ENCODE data around the gene ZP1. TPM values are rescaled to one million over a fixed set of nuclear protein-coding genes. Genes with fewer than 3 reads are reported as not detected.
"Not testable (repeated sequence)": the region's sequence is repeated elsewhere in the genome, so short reads cannot be mapped to it uniquely, and the experiment has no call there.

Gene ZP1, protein sequence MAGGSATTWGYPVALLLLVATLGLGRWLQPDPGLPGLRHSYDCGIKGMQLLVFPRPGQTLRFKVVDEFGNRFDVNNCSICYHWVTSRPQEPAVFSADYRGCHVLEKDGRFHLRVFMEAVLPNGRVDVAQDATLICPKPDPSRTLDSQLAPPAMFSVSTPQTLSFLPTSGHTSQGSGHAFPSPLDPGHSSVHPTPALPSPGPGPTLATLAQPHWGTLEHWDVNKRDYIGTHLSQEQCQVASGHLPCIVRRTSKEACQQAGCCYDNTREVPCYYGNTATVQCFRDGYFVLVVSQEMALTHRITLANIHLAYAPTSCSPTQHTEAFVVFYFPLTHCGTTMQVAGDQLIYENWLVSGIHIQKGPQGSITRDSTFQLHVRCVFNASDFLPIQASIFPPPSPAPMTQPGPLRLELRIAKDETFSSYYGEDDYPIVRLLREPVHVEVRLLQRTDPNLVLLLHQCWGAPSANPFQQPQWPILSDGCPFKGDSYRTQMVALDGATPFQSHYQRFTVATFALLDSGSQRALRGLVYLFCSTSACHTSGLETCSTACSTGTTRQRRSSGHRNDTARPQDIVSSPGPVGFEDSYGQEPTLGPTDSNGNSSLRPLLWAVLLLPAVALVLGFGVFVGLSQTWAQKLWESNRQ
- under 0.01 and 0.36 TPM in 2 replicates for total RNA-seq

- Histone ChIP-seq H3K4me2 (ENCODE audit: insufficient read depth, low read length) (no peak within 1 kb of the TSS), H3K9me3 (ENCODE audit: low read depth, low read length) (no peaks in the 10 kb centered on the region), H3K4me1 (ENCODE audit: insufficient read depth, low read length) (peaks cover 12% of the 10 kb centered on the region), H3K36me3 (ENCODE audit: insufficient read depth, low read length) (no peaks in the 10 kb centered on the region), H2AFZ (ENCODE audit: low read length) (no peak within 1 kb of the TSS), H3K27me3 (ENCODE audit: insufficient read depth, low read length) (peaks cover 9% of the 10 kb centered on the region), H3K4me3 (ENCODE audit: insufficient read depth, low read length) (no peak within 1 kb of the TSS), H3K79me2 (ENCODE audit: insufficient read depth, low read length) (no peaks in the 10 kb centered on the region), H3K27ac (ENCODE audit: low read depth, low read length) (no peak within 1 kb of the TSS), H4K20me1 (ENCODE audit: insufficient read depth, low read length) (no peaks in the 10 kb centered on the region)
- DNase-seq (ENCODE audit: insufficient read length, low spot score, missing footprints) = peak; percentile 38
- TF ChIP-seq, protein P1, sequence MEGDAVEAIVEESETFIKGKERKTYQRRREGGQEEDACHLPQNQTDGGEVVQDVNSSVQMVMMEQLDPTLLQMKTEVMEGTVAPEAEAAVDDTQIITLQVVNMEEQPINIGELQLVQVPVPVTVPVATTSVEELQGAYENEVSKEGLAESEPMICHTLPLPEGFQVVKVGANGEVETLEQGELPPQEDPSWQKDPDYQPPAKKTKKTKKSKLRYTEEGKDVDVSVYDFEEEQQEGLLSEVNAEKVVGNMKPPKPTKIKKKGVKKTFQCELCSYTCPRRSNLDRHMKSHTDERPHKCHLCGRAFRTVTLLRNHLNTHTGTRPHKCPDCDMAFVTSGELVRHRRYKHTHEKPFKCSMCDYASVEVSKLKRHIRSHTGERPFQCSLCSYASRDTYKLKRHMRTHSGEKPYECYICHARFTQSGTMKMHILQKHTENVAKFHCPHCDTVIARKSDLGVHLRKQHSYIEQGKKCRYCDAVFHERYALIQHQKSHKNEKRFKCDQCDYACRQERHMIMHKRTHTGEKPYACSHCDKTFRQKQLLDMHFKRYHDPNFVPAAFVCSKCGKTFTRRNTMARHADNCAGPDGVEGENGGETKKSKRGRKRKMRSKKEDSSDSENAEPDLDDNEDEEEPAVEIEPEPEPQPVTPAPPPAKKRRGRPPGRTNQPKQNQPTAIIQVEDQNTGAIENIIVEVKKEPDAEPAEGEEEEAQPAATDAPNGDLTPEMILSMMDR (IDR thresholded peaks at IDR 0.05; ENCODE audit: extremely low read depth, low read depth, low read length) = no peak
These were observed at the start of gene ZP1 for GRCh38 chr11:60866911-60867870. TSS of gene ZP1 (plus strand) at chr11:60867542. CDS start at chr11:60867562, 20 bp downstream.

GRCh38 chr11:60818057-60818456, 49.3 kb upstream of the ZP1 start:
- Histone ChIP-seq H3K79me2 (ENCODE audit: insufficient read depth, low read length) (no peaks in the 10 kb centered on the region), H4K20me1 (ENCODE audit: insufficient read depth, low read length) (no peaks in the 10 kb centered on the region), H3K27me3 (ENCODE audit: insufficient read depth, low read length) (no peaks in the 10 kb centered on the region), H3K9me3 (ENCODE audit: low read depth, low read length) (peaks cover 9% of the 10 kb centered on the region), H3K4me1 (ENCODE audit: insufficient read depth, low read length) (no peaks in the 10 kb centered on the region), H2AFZ (ENCODE audit: low read length) (no peak overlapping the region), H3K36me3 (ENCODE audit: insufficient read depth, low read length) (no peaks in the 10 kb centered on the region), H3K4me3 (ENCODE audit: insufficient read depth, low read length) (no peak overlapping the region), H3K27ac (ENCODE audit: low read depth, low read length) (no peak overlapping the region), H3K4me2 (ENCODE audit: insufficient read depth, low read length) (no peak overlapping the region)
- TF ChIP-seq, protein P1 (IDR thresholded peaks at IDR 0.05; ENCODE audit: extremely low read depth, low read depth, low read length) = no peak
- DNase-seq (ENCODE audit: insufficient read length, low spot score, missing footprints) = peak; percentile 53

- H3K4me1 ChIP-seq (ENCODE audit: insufficient read depth, low read length) = no peaks in the 10 kb centered on the region
- H3K36me3 ChIP-seq (ENCODE audit: insufficient read depth, low read length) = no peaks in the 10 kb centered on the region
- H2AFZ ChIP-seq (ENCODE audit: low read length) = no peak overlapping the region
- H3K27me3 ChIP-seq (ENCODE audit: insufficient read depth, low read length) = peaks cover 3% of the 10 kb centered on the region
- H4K20me1 ChIP-seq (ENCODE audit: insufficient read depth, low read length) = peaks cover 2% of the 10 kb centered on the region
- H3K79me2 ChIP-seq (ENCODE audit: insufficient read depth, low read length) = no peaks in the 10 kb centered on the region
- no peak overlapping the region for H3K4me3 ChIP-seq (ENCODE audit: insufficient read depth, low read length)
- peaks cover 3% of the 10 kb centered on the region for H3K9me3 ChIP-seq (ENCODE audit: low read depth, low read length)
- H3K27ac ChIP-seq (ENCODE audit: low read depth, low read length) = no peak overlapping the region
- DNase-seq (ENCODE audit: insufficient read length, low spot score, missing footprints) = peak; percentile 45
- TF ChIP-seq, protein P1 (IDR thresholded peaks at IDR 0.05; ENCODE audit: extremely low read depth, low read depth, low read length) = no peak
- H3K4me2 ChIP-seq (ENCODE audit: insufficient read depth, low read length) = no peak overlapping the region
These were observed 45.3 kb upstream of the ZP1 start for GRCh38 chr11:60821827-60822599.

- H4K20me1 ChIP-seq (ENCODE audit: insufficient read depth, low read length); H3K9me3 ChIP-seq (ENCODE audit: low read depth, low read length); H3K79me2 ChIP-seq (ENCODE audit: insufficient read depth, low read length); H2AFZ ChIP-seq (ENCODE audit: low read length); H3K4me3 ChIP-seq (ENCODE audit: insufficient read depth, low read length); H3K36me3 ChIP-seq (ENCODE audit: insufficient read depth, low read length); H3K4me1 ChIP-seq (ENCODE audit: insufficient read depth, low read length); H3K4me2 ChIP-seq (ENCODE audit: insufficient read depth, low read length); DNase-seq (ENCODE audit: insufficient read length, low spot score, missing footprints); H3K27ac ChIP-seq (ENCODE audit: low read depth, low read length): not testable (repeated sequence)
- H3K27me3 ChIP-seq (ENCODE audit: insufficient read depth, low read length) = peaks cover 13% of the 10 kb centered on the region
These were observed 43.5 kb upstream of the ZP1 start for GRCh38 chr11:60823745-60824306.

Data from osteoblast (primary cell).